Loucy (cell line): ENCODE data around the gene PRKCQ.

ENCODE experiments used
- H2AFZ ChIP-seq: fragments of 200-600 bp; sonication (generic); 2 replicates; pipeline ENCODE4 v1.6.0; 2016; ENCODE audit warnings: antibody characterized with exemption, mild to moderate bottlenecking, low read length, moderate library complexity
- H3F3A ChIP-seq: fragments of 200-600 bp; 2 replicates; pipeline ENCODE4 v1.6.0; 2016; ENCODE audit warnings: antibody characterized with exemption, low read depth, mild to moderate bottlenecking
- H3K27me3 ChIP-seq: fragments of 200-600 bp; sonication (generic); 2 replicates; pipeline ENCODE4 v1.6.1; 2014; ENCODE audit warnings: low read length, mild to moderate bottlenecking; ENCODE audit not compliant: insufficient read depth, poor library complexity, severe bottlenecking
- H3K36me3 ChIP-seq: fragments of 200-600 bp; sonication (generic); 2 replicates; pipeline ENCODE4 v1.6.1; 2016; ENCODE audit warnings: low read length; ENCODE audit not compliant: insufficient read depth
- H3K4me1 ChIP-seq: fragments of 200-600 bp; sonication (generic); 2 replicates; pipeline ENCODE4 v1.5.1; 2014; ENCODE audit warnings: low read length, mild to moderate bottlenecking; ENCODE audit not compliant: insufficient read depth, poor library complexity, severe bottlenecking
- H3K4me2 ChIP-seq: fragments of 200-600 bp; sonication (generic); 2 replicates; pipeline ENCODE4 v1.6.0; 2014; ENCODE audit warnings: antibody characterized with exemption, low read length, low read depth, mild to moderate bottlenecking; ENCODE audit not compliant: poor library complexity, severe bottlenecking
- H3K4me3 ChIP-seq: fragments of 200-600 bp; sonication (generic); 2 replicates; pipeline ENCODE4 v1.5.1; 2014; ENCODE audit warnings: low read length, mild to moderate bottlenecking, mixed read lengths; ENCODE audit not compliant: poor library complexity, severe bottlenecking
- H3K79me2 ChIP-seq: fragments of 200-600 bp; sonication (generic); 2 replicates; pipeline ENCODE4 v1.6.1; 2014; ENCODE audit warnings: low read length; ENCODE audit not compliant: insufficient read depth
- H3K9ac ChIP-seq: fragments of 200-600 bp; sonication (generic); 2 replicates; pipeline ENCODE4 v1.6.0; 2014; ENCODE audit warnings: mild to moderate bottlenecking, low read depth, low read length, moderate library complexity; ENCODE audit not compliant: poor library complexity, severe bottlenecking
- H3K9me2 ChIP-seq: fragments of 200-600 bp; sonication (generic); replicated peaks from 2 replicates; pipeline ENCODE4 v1.6.1; 2016; ENCODE audit warnings: low read depth, low read length, mixed read lengths
- H3K9me3 ChIP-seq: fragments of 200-600 bp; sonication (generic); 2 replicates; pipeline ENCODE4 v1.6.1; 2014; ENCODE audit warnings: mild to moderate bottlenecking, antibody characterized with exemption, low read length, low read depth; ENCODE audit not compliant: insufficient read depth
- H4K20me1 ChIP-seq: fragments of 200-600 bp; sonication (generic); 2 replicates; pipeline ENCODE4 v1.6.0; 2014; ENCODE audit warnings: antibody characterized with exemption, low read length, mild to moderate bottlenecking; ENCODE audit not compliant: insufficient read depth, poor library complexity, severe bottlenecking
- CTCF ChIP-seq: fragments of 200-600 bp; sonication (generic); conservative IDR thresholded peaks from 2 replicates; pipeline ENCODE4 v1.5.1; 2014; ENCODE audit warnings: mild to moderate bottlenecking, antibody characterized with exemption, low read length
- EZH2phosphoT487 ChIP-seq: fragments of 200-600 bp; IDR thresholded peaks from 2 replicates; pipeline ENCODE4 v1.6.1; 2018; ENCODE audit warnings: antibody characterized with exemption, mild to moderate bottlenecking, moderate library complexity, borderline replicate concordance

PRKCQ gene

GRCh38 chr10:6565588-6565987, 14.5 kb downstream of the PRKCQ start:
- Histone ChIP-seq H3K4me2 (no peak overlapping the region), H3K9me3 (no peaks in the 10 kb centered on the region), H3K36me3 (peaks cover 4% of the 10 kb centered on the region; the same call in 1 of the 2 replicates), H3K79me2 (peaks cover 98% of the 10 kb centered on the region), H3K4me1 (peaks cover 74% of the 10 kb centered on the region), H3K27me3 (no peaks in the 10 kb centered on the region), H3K9me2 (no peaks in the 10 kb centered on the region), H4K20me1 (peaks cover 39% of the 10 kb centered on the region), H2AFZ (no peak overlapping the region), H3K9ac (no peak overlapping the region), H3F3A (peaks cover 8% of the 10 kb centered on the region; the same call in 1 of the 2 replicates), H3K4me3 (no peak overlapping the region)
- no peak for TF ChIP-seq EZH2phosphoT487
- no peak for TF ChIP-seq CTCF

GRCh38 chr10:6564367-6564766, 15.7 kb downstream of the PRKCQ start:
- H3K36me3 ChIP-seq, result no peaks in the 10 kb centered on the region; the same call in none of the 2 replicates
- no peak overlapping the region for H2AFZ ChIP-seq
- peaks cover 8% of the 10 kb centered on the region; the same call in 1 of the 2 replicates for H3F3A ChIP-seq
- H3K9me2 ChIP-seq, result no peaks in the 10 kb centered on the region
- no peaks in the 10 kb centered on the region for H3K27me3 ChIP-seq
- peaks cover 70% of the 10 kb centered on the region for H3K4me1 ChIP-seq
- no peaks in the 10 kb centered on the region for H3K9me3 ChIP-seq
- no peak overlapping the region for H3K9ac ChIP-seq
- H3K79me2 ChIP-seq, result peaks cover 98% of the 10 kb centered on the region
- peaks cover 36% of the 10 kb centered on the region for H4K20me1 ChIP-seq
- no peak overlapping the region for H3K4me3 ChIP-seq
- H3K4me2 ChIP-seq, result peak overlapping the region; percentile 38
- TF ChIP-seq CTCF, result peak; percentile 27; the same call in 1 of the 2 replicates
- TF ChIP-seq EZH2phosphoT487, result no peak

- Histone ChIP-seq H2AFZ (no peak overlapping the region), H3K4me2 (peak overlapping the region; percentile 38), H4K20me1 (peaks cover 35% of the 10 kb centered on the region), H3K36me3 (no peaks in the 10 kb centered on the region; the same call in none of the 2 replicates), H3F3A (peaks cover 8% of the 10 kb centered on the region; the same call in 1 of the 2 replicates), H3K4me1 (peaks cover 77% of the 10 kb centered on the region), H3K9ac (peak overlapping the region; percentile 27), H3K4me3 (no peak overlapping the region), H3K27me3 (no peaks in the 10 kb centered on the region), H3K9me3 (no peaks in the 10 kb centered on the region), H3K79me2 (peaks cover 98% of the 10 kb centered on the region), H3K9me2 (no peaks in the 10 kb centered on the region)
- TF ChIP-seq EZH2phosphoT487 (no peak), CTCF (no peak)
These were observed 16.3 kb downstream of the PRKCQ start for GRCh38 chr10:6563731-6564130.
